PC-9 (cell line): Measurements from ENCODE around the gene FAM151A. TPM values are rescaled to one million over a fixed set of nuclear protein-coding genes. Genes with fewer than 3 reads are reported as not detected.

Source experiments
- BruUV-seq: library from RNA; stranded (reverse); fragments of 400-500 nt; replicated peaks from 2 replicates; lab custom pipeline; 2021; lab: Mats Ljungman, UMichigan
- CTCF ChIA-PET: fragments of 300-600 bp; sonication (Branson Sonifier 250); formaldehyde crosslinking; loops from one replicate; lab custom pipeline; 2022; ENCODE audit warnings: antibody characterized with exemption; lab: Charles Lee
- POLR2A ChIA-PET: fragments of 300-600 bp; sonication (Branson Sonifier 250); formaldehyde crosslinking; loops from one replicate; lab custom pipeline; 2022; ENCODE audit warnings: antibody characterized with exemption; ENCODE audit not compliant: unreplicated experiment; lab: Charles Lee
- DNase-seq, 2 experiments: peaks; one replicate each; pipeline versions ENCODE4 v3.0.0 to v3.0.0-alpha.2; 2015 to 2022; ENCODE audit warnings: mixed read lengths in 1 of 2
- H2AFZ ChIP-seq: fragments of 200-600 bp; sonication (generic); 2 replicates; pipeline ENCODE4 v1.8.1; 2017; ENCODE audit warnings: antibody characterized with exemption
- H3F3A ChIP-seq: fragments of 200-600 bp; sonication (generic); 2 replicates; pipeline ENCODE4 v1.8.1; 2017; ENCODE audit warnings: antibody characterized with exemption, mild to moderate bottlenecking, low read depth; ENCODE audit not compliant: insufficient read depth
- H3K27ac ChIP-seq: fragments of 200-600 bp; sonication (generic); 2 replicates; pipeline ENCODE4 v1.6.1; 2016; ENCODE audit warnings: mixed run types
- H3K27me3 ChIP-seq: fragments of 200-600 bp; sonication (generic); 2 replicates; pipeline ENCODE4 v1.6.1; 2016; ENCODE audit warnings: low read depth, mixed run types; ENCODE audit not compliant: insufficient read depth
- H3K36me3 ChIP-seq: fragments of 200-600 bp; sonication (generic); 2 replicates; pipeline ENCODE4 v1.6.1; 2016; ENCODE audit warnings: low read depth, mixed run types
- H3K4me1 ChIP-seq: fragments of 200-600 bp; sonication (generic); replicated peaks from 2 replicates; pipeline ENCODE4 v1.6.1; 2016; ENCODE audit warnings: mixed run types; ENCODE audit not compliant: insufficient read depth
- H3K4me2 ChIP-seq: fragments of 200-600 bp; sonication (generic); 2 replicates; pipeline ENCODE4 v1.6.1; 2017; ENCODE audit warnings: mixed run types
- H3K4me3 ChIP-seq: fragments of 200-600 bp; sonication (generic); 2 replicates; pipeline ENCODE4 v1.6.1; 2016; ENCODE audit warnings: mixed run types
- H3K79me2 ChIP-seq: fragments of 200-600 bp; sonication (generic); 2 replicates; pipeline ENCODE4 v1.6.1; 2017; ENCODE audit warnings: low read depth, mixed run types
- H3K9me2 ChIP-seq: fragments of 200-600 bp; sonication (generic); 2 replicates; pipeline ENCODE4 v1.8.1; 2017; ENCODE audit warnings: mild to moderate bottlenecking; ENCODE audit not compliant: insufficient read depth
- H3K9me3 ChIP-seq: fragments of 200-600 bp; sonication (generic); 2 replicates; pipeline ENCODE4 v1.8.1; 2016; ENCODE audit warnings: low read depth; ENCODE audit not compliant: insufficient read depth
- H4K20me1 ChIP-seq: fragments of 200-600 bp; sonication (generic); 2 replicates; pipeline ENCODE4 v1.8.1; 2017; ENCODE audit not compliant: insufficient read depth
- CTCF ChIP-seq: fragments of 200-600 bp; sonication (generic); conservative IDR thresholded peaks from 2 replicates; pipeline ENCODE4 v1.6.1; 2017; ENCODE audit warnings: mixed run types, antibody characterized with exemption, mild to moderate bottlenecking, moderate library complexity
- EZH2 ChIP-seq: fragments of 200-600 bp; sonication (generic); IDR thresholded peaks from 2 replicates; pipeline ENCODE4 v1.8.0; 2017; ENCODE audit warnings: antibody characterized with exemption, low read depth
- intact Hi-C: fragments of 100-400 bp; cut with micrococcal nuclease; formaldehyde crosslinking; loops from one replicate; pipeline ENCODE4 v1.10.0; 2022; ENCODE audit not compliant: unreplicated experiment
- total RNA-seq: library from RNA; stranded (reverse); gene quantifications from 2 replicates; pipeline ENCODE4 v1.2.3, GENCODE V29; 2021

The FAM151A gene
- total RNA-seq, 1 experiment from 2014 or later = not detected

- Histone ChIP-seq H3K79me2 (no peaks in the 10 kb centered on the region), H2AFZ (no peak overlapping the region), H3K4me2 (no peak overlapping the region), H3K4me1 (no peaks in the 10 kb centered on the region), H3K4me3 (no peak overlapping the region), H3F3A (no peaks in the 10 kb centered on the region), H3K9me3 (no peaks in the 10 kb centered on the region; the same call in 1 of the 2 replicates), H3K27me3 (peaks cover 19% of the 10 kb centered on the region), H3K27ac (no peak overlapping the region), H3K9me2 (no peaks in the 10 kb centered on the region), H4K20me1 (no peaks in the 10 kb centered on the region), H3K36me3 (no peaks in the 10 kb centered on the region)
- no peak for DNase-seq
- no TSS peak for BruUV-seq
- POLR2A ChIA-PET = no interaction called here
- no peak for TF ChIP-seq CTCF
- TF ChIP-seq EZH2 = no peak
- intact Hi-C loops = no loop called here
- CTCF ChIA-PET = interaction anchor here (0.6 kb wide), 1 partner anchor 11 kb away, joined by 3 read pairs; no protein-coding TSS in a partner anchor
Measured at GRCh38 chr1:54645806-54646676, 22.7 kb upstream of the FAM151A start.

- Histone ChIP-seq H3K4me2 (no peak overlapping the region), H2AFZ (no peak overlapping the region), H3K9me2 (no peaks in the 10 kb centered on the region), H3K36me3 (no peaks in the 10 kb centered on the region), H4K20me1 (no peaks in the 10 kb centered on the region), H3K79me2 (no peaks in the 10 kb centered on the region), H3K27ac (no peak overlapping the region), H3K9me3 (no peaks in the 10 kb centered on the region; the same call in 1 of the 2 replicates), H3F3A (no peaks in the 10 kb centered on the region), H3K4me1 (no peaks in the 10 kb centered on the region), H3K27me3 (peaks cover 7% of the 10 kb centered on the region; the same call in 1 of the 2 replicates), H3K4me3 (no peak overlapping the region)
- CTCF ChIA-PET = no interaction called here
- no peak for TF ChIP-seq EZH2
- TF ChIP-seq CTCF = no peak
- POLR2A ChIA-PET = no interaction called here
- DNase-seq = no peak
- intact Hi-C loops = no loop called here
- BruUV-seq = no TSS peak
Measured at GRCh38 chr1:54643736-54644135, 20.4 kb upstream of the FAM151A start.

GRCh38 chr1:54640863-54641836, 17.8 kb upstream of the FAM151A start, which contains the start of gene MROH7:
Gene MROH7, plus strand, starts transcription at chr1:54641786. Its CDS starts 11,141 bp downstream, at chr1:54652927.
- Histone ChIP-seq H3K4me1 (no peaks in the 10 kb centered on the region), H3K27ac (no peak within 1 kb of the TSS), H3K27me3 (peaks cover 18% of the 10 kb centered on the region; the same call in 1 of the 2 replicates), H3F3A (no peaks in the 10 kb centered on the region), H3K9me3 (no peaks in the 10 kb centered on the region; the same call in 1 of the 2 replicates), H3K79me2 (no peaks in the 10 kb centered on the region), H3K4me3 (no peak within 1 kb of the TSS), H3K9me2 (no peaks in the 10 kb centered on the region), H3K4me2 (no peak within 1 kb of the TSS), H3K36me3 (no peaks in the 10 kb centered on the region), H2AFZ (no peak within 1 kb of the TSS), H4K20me1 (no peaks in the 10 kb centered on the region)
- no peak for TF ChIP-seq CTCF
- TF ChIP-seq EZH2 = no peak
- no peak for DNase-seq
- intact Hi-C loops = no loop called here
- ChIA-PET CTCF (no interaction called here), POLR2A (no interaction called here)
- BruUV-seq = no TSS peak
